GM23338 (cell line): ENCODE results near the gene PIGZ. TPM values are rescaled to one million over a fixed set of nuclear protein-coding genes. Genes with fewer than 3 reads are reported as not detected.

Source experiments
- ATAC-seq: fragments of 200-7000 bp; cut with Tn5 transposase; 3 replicates; pipeline ENCODE4 v1.9.1; 2020
- DNase-seq: peaks from one replicate; pipeline ENCODE4 v3.0.0-alpha.2; 2015; ENCODE audit warnings: low spot score
- H2AFZ ChIP-seq: fragments of 200-600 bp; sonication (generic); 2 replicates; pipeline ENCODE4 v1.8.0; 2016; ENCODE audit warnings: antibody characterized with exemption, mild to moderate bottlenecking, moderate library complexity
- H3F3A ChIP-seq: fragments of 200-600 bp; sonication (generic); replicated peaks from 2 replicates; pipeline ENCODE4 v1.8.0; 2017; ENCODE audit warnings: antibody characterized with exemption, mixed run types, low read depth
- H3K27ac ChIP-seq: fragments of 200-600 bp; sonication (generic); 2 replicates; pipeline ENCODE4 v1.6.1; 2016; ENCODE audit warnings: low read depth
- H3K27me3 ChIP-seq: fragments of 200-600 bp; sonication (generic); 2 replicates; pipeline ENCODE4 v1.8.0; 2016; ENCODE audit warnings: mild to moderate bottlenecking, mixed run types, moderate library complexity; ENCODE audit not compliant: insufficient read depth
- H3K36me3 ChIP-seq: fragments of 200-600 bp; sonication (generic); 2 replicates; pipeline ENCODE4 v1.8.0; 2016; ENCODE audit warnings: mild to moderate bottlenecking; ENCODE audit not compliant: insufficient read depth
- H3K4me1 ChIP-seq: fragments of 200-600 bp; sonication (generic); 2 replicates; pipeline ENCODE4 v1.8.0; 2016; ENCODE audit warnings: mild to moderate bottlenecking, moderate library complexity; ENCODE audit not compliant: insufficient read depth
- H3K4me2 ChIP-seq: fragments of 200-600 bp; sonication (generic); 2 replicates; pipeline ENCODE4 v1.7.1; 2017; ENCODE audit warnings: mixed run types
- H3K4me3 ChIP-seq: fragments of 200-600 bp; sonication (generic); 2 replicates; pipeline ENCODE4 v1.6.1; 2016; ENCODE audit warnings: mixed run types
- H3K79me2 ChIP-seq: fragments of 200-600 bp; sonication (generic); replicated peaks from 2 replicates; pipeline ENCODE4 v1.8.0; 2017; ENCODE audit warnings: mild to moderate bottlenecking; ENCODE audit not compliant: insufficient read depth
- H3K9me2 ChIP-seq: fragments of 200-600 bp; sonication (generic); 2 replicates; pipeline ENCODE4 v1.8.0; 2017; ENCODE audit not compliant: insufficient read depth
- H4K20me1 ChIP-seq: fragments of 200-600 bp; sonication (generic); replicated peaks from 2 replicates; pipeline ENCODE4 v1.8.0; 2017; ENCODE audit warnings: mild to moderate bottlenecking; ENCODE audit not compliant: insufficient read depth
- H3K27ac Mint-ChIP-seq: 2 replicates; pipeline ENCODE4 v1.8.0; 2020; ENCODE audit warnings: inconsistent platforms, mild to moderate bottlenecking, moderate library complexity, mixed read lengths
- H3K27me3 Mint-ChIP-seq: 3 replicates; pipeline ENCODE4 v1.8.0; 2022; ENCODE audit warnings: low read depth, mild to moderate bottlenecking, moderate library complexity, mixed read lengths, inconsistent platforms; ENCODE audit not compliant: insufficient read depth, poor library complexity
- H3K36me3 Mint-ChIP-seq: 3 replicates; pipeline ENCODE4 v1.8.0; 2021; ENCODE audit warnings: low read depth, mild to moderate bottlenecking, inconsistent platforms, moderate library complexity, mixed read lengths
- H3K4me1 Mint-ChIP-seq: 3 replicates; pipeline ENCODE4 v1.8.0; 2020; ENCODE audit warnings: mild to moderate bottlenecking, inconsistent platforms, mixed read lengths
- H3K4me3 Mint-ChIP-seq: 3 replicates; pipeline ENCODE4 v1.8.0; 2021; ENCODE audit warnings: moderate library complexity, mild to moderate bottlenecking, inconsistent platforms, mixed read lengths
- H3K9me3 Mint-ChIP-seq: 3 replicates; pipeline ENCODE4 v1.8.0; 2020; ENCODE audit warnings: moderate library complexity, mild to moderate bottlenecking, inconsistent platforms, mixed read lengths
- CREB1 ChIP-seq: fragments of 250-450 bp; sonication (Bioruptor Pico); IDR thresholded peaks from 2 replicates; pipeline ENCODE4 v1.5.0; 2020; ENCODE audit warnings: low read depth, mild to moderate bottlenecking, moderate library complexity
- CTCF ChIP-seq, 2 experiments: fragments of 200-600 bp in 1 of 2; sonication (generic) in 1 of 2; conservative IDR thresholded peaks; 2 replicates each; pipeline versions ENCODE4 v1.5.1 to v1.6.1; 2016 to 2017; ENCODE audit warnings: antibody characterized with exemption in 2 of 2, low read depth in 2 of 2, mild to moderate bottlenecking in 2 of 2, moderate library complexity in 1 of 2
- EZH2 ChIP-seq: fragments of 200-600 bp; sonication (generic); IDR thresholded peaks from one replicate; pipeline ENCODE4 v1.8.0; 2017; ENCODE audit warnings: antibody characterized with exemption, mild to moderate bottlenecking, low read depth; ENCODE audit not compliant: unreplicated experiment
- EZH2phosphoT487 ChIP-seq: fragments of 200-600 bp; sonication (generic); IDR thresholded peaks from one replicate; pipeline ENCODE4 v1.8.1; 2018; ENCODE audit warnings: antibody characterized with exemption; ENCODE audit not compliant: unreplicated experiment
- JUNB ChIP-seq: IDR thresholded peaks from one replicate; pipeline ENCODE4 v1.6.1; 2016; ENCODE audit warnings: antibody characterized with exemption; ENCODE audit not compliant: unreplicated experiment
- POLR2AphosphoS5 ChIP-seq: IDR thresholded peaks from 2 replicates; pipeline ENCODE4 v1.6.1; 2016; ENCODE audit warnings: antibody characterized with exemption, low read depth
- STAT1 ChIP-seq: IDR thresholded peaks from one replicate; pipeline ENCODE4 v1.6.1; 2016; ENCODE audit warnings: antibody characterized with exemption; ENCODE audit not compliant: unreplicated experiment
- ZNF114 ChIP-seq: fragments of 250-450 bp; sonication (Bioruptor Pico); IDR thresholded peaks from 2 replicates; pipeline ENCODE4 v1.5.0; 2020; ENCODE audit warnings: mild to moderate bottlenecking, moderate library complexity
- ZNF331 ChIP-seq: fragments of 250-450 bp; sonication (Bioruptor Pico); IDR thresholded peaks from 2 replicates; pipeline ENCODE4 v1.5.0; 2020; ENCODE audit warnings: low read depth, mild to moderate bottlenecking, moderate library complexity
- polyA plus RNA-seq: library from polyadenylated mRNA; unstranded; fragments of >200 nt; fragmentation: Nextera tagmentation; extraction: Ambion mirVana; gene quantifications from 2 replicates; pipeline ENCODE4 v1.2.1, GENCODE V29; 2016
- total RNA-seq: library from RNA; depleted of rRNA; stranded (reverse); fragments of >200 nt; shearing (Covaris generic); gene quantifications from 2 replicates; pipeline ENCODE4 v1.2.3, GENCODE V29; 2014
- TF ChIP-seq, protein P1 (sequence below): fragments of 250-450 bp; sonication (Bioruptor Pico); IDR thresholded peaks from 2 replicates; pipeline ENCODE4 v1.5.0; 2020; ENCODE audit warnings: mild to moderate bottlenecking, moderate library complexity

Gene PIGZ
- total and polyA plus RNA-seq, 2 experiments from 2014 or later, result 0.16 TPM; not detected in 1

DNA sequence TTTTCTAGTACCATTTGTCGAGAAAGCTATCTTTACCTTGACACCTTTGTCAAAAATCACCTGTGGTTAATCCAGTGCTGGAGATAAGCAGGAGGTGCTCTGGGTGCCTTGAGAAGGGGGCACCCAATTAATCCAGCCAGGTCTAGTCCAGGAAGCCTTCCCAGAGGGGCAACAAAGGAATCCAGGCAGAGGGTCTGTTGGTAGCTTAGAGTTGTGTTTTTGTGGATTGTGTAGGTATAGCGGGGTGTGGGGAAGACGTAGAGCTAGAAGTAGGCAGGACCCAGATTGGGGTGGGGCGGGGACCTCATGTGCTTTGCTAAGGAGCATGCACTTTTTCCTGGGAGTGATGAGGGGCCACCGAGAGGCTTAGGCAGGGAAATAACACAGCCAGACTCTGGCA is 6.0 kb upstream of the PIGZ start (continued):
- TF ChIP-seq, protein P1, sequence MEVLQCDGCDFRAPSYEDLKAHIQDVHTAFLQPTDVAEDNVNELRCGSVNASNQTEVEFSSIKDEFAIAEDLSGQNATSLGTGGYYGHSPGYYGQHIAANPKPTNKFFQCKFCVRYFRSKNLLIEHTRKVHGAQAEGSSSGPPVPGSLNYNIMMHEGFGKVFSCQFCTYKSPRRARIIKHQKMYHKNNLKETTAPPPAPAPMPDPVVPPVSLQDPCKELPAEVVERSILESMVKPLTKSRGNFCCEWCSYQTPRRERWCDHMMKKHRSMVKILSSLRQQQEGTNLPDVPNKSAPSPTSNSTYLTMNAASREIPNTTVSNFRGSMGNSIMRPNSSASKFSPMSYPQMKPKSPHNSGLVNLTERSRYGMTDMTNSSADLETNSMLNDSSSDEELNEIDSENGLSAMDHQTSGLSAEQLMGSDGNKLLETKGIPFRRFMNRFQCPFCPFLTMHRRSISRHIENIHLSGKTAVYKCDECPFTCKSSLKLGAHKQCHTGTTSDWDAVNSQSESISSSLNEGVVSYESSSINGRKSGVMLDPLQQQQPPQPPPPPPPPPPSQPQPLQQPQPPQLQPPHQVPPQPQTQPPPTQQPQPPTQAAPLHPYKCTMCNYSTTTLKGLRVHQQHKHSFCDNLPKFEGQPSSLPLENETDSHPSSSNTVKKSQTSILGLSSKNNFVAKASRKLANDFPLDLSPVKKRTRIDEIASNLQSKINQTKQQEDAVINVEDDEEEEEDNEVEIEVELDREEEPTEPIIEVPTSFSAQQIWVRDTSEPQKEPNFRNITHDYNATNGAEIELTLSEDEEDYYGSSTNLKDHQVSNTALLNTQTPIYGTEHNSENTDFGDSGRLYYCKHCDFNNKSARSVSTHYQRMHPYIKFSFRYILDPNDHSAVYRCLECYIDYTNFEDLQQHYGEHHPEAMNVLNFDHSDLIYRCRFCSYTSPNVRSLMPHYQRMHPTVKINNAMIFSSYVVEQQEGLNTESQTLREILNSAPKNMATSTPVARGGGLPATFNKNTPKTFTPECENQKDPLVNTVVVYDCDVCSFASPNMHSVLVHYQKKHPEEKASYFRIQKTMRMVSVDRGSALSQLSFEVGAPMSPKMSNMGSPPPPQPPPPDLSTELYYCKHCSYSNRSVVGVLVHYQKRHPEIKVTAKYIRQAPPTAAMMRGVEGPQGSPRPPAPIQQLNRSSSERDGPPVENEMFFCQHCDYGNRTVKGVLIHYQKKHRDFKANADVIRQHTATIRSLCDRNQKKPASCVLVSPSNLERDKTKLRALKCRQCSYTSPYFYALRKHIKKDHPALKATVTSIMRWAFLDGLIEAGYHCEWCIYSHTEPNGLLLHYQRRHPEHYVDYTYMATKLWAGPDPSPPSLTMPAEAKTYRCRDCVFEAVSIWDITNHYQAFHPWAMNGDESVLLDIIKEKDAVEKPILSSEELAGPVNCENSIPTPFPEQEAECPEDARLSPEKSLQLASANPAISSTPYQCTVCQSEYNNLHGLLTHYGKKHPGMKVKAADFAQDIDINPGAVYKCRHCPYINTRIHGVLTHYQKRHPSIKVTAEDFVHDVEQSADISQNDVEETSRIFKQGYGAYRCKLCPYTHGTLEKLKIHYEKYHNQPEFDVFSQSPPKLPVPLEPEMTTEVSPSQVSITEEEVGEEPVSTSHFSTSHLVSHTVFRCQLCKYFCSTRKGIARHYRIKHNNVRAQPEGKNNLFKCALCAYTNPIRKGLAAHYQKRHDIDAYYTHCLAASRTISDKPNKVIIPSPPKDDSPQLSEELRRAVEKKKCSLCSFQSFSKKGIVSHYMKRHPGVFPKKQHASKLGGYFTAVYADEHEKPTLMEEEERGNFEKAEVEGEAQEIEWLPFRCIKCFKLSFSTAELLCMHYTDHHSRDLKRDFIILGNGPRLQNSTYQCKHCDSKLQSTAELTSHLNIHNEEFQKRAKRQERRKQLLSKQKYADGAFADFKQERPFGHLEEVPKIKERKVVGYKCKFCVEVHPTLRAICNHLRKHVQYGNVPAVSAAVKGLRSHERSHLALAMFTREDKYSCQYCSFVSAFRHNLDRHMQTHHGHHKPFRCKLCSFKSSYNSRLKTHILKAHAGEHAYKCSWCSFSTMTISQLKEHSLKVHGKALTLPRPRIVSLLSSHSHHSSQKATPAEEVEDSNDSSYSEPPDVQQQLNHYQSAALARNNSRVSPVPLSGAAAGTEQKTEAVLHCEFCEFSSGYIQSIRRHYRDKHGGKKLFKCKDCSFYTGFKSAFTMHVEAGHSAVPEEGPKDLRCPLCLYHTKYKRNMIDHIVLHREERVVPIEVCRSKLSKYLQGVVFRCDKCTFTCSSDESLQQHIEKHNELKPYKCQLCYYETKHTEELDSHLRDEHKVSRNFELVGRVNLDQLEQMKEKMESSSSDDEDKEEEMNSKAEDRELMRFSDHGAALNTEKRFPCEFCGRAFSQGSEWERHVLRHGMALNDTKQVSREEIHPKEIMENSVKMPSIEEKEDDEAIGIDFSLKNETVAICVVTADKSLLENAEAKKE (CRISPR knock-in tag), result no peak
- TF ChIP-seq STAT1, result no peak

- no peak for ATAC-seq
- H3K4me2 ChIP-seq, result no peak overlapping the region
- TF ChIP-seq ZNF331 (no peak), JUNB (no peak), STAT1 (no peak), EZH2phosphoT487 (no peak), EZH2 (no peak), ZNF114 (CRISPR knock-in tag) (no peak), POLR2AphosphoS5 (no peak), CTCF (conservative IDR thresholded peaks at IDR 0.05; ENCODE audit: low read depth in 2 of 2) (no peak), CREB1 (CRISPR knock-in tag) (no peak)
These were observed 2.6 kb upstream of the PIGZ start for GRCh38 chr3:196971094-196971698.

More at GRCh38 chr3:196971094-196971698, 2.6 kb upstream of the PIGZ start:
- Histone ChIP-seq H3K27me3 (peaks cover 59% of the 10 kb centered on the region), H3K4me3 (no peak overlapping the region), H3K4me1 (no peaks in the 10 kb centered on the region; the same call in 1 of the 2 replicates), H2AFZ (no peak overlapping the region), H3F3A (0 out of 2 replicates have a peak, but pooled peaks cover 6% of the 10 kb centered on the region), H3K27ac (no peak overlapping the region), H3K79me2 (no peaks in the 10 kb centered on the region), H3K36me3 (no peaks in the 10 kb centered on the region), H4K20me1 (no peaks in the 10 kb centered on the region), H3K9me2 (no peaks in the 10 kb centered on the region)
- Mint-ChIP-seq H3K36me3 (peaks cover 8% of the 10 kb centered on the region), H3K27me3 (peaks cover 45% of the 10 kb centered on the region), H3K9me3 (peaks cover 27% of the 10 kb centered on the region), H3K27ac (no peak overlapping the region), H3K4me1 (peaks cover 8% of the 10 kb centered on the region; the same call in 2 of the 3 replicates), H3K4me3 (no peak overlapping the region; the same call in 2 of the 3 replicates)
- no peak for DNase-seq
